ENCODE results near the gene LRRFIP1. TPM values are rescaled to one million over a fixed set of nuclear protein-coding genes. Genes with fewer than 3 reads are reported as not detected.

Gene LRRFIP1
- polyA plus RNA-seq, 1 donor from 2014 or later = 96.3 TPM

DNA sequence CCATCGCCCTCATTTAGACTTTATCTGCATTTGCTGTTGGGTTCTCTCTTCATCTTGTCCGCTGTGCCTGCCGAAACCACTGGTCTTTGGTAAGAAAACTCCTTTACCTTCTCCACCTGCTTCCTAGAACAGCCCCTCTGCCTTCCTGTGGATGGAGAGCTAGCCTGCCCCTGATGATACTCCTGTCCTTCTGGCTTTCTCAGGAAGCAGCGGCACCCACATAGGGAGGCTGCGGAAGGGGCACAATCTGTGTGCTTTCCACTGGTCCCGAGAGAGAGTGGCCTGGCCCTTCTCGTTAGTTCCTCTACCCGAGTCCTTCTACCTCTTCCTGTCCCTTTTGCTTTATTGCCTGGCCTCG, 90.9 kb downstream of the LRRFIP1 start:
- no peaks in the 10 kb centered on the region for H4K20me1 ChIP-seq (ENCODE audit: insufficient read depth)
- no peak overlapping the region for H3K4me3 ChIP-seq (ENCODE audit: low read length)
- H3K27ac ChIP-seq (ENCODE audit: low read length) = no peak overlapping the region
- H3F3A ChIP-seq (ENCODE audit: insufficient read depth, low read length, poor library complexity, severe bottlenecking) = no peaks in the 10 kb centered on the region
- no peak overlapping the region for H3K4me2 ChIP-seq (ENCODE audit: low read length)
- no peaks in the 10 kb centered on the region for H3K9me3 ChIP-seq (ENCODE audit: low read length)
- no peaks in the 10 kb centered on the region for H3K9me2 ChIP-seq (ENCODE audit: insufficient read depth, low read length)
- H3K9ac ChIP-seq (ENCODE audit: low read length) = no peak overlapping the region
- no peaks in the 10 kb centered on the region for H3K36me3 ChIP-seq (ENCODE audit: insufficient read depth, low read length)
- TF ChIP-seq TAF1 (IDR thresholded peaks at IDR 0.05; ENCODE audit: low read depth) (no peak), EZH2 (IDR thresholded peaks at IDR 0.05; ENCODE audit: borderline replicate concordance, insufficient read depth, low read length, poor library complexity, severe bottlenecking) (no peak), EP300 (conservative IDR thresholded peaks at IDR 0.05; ENCODE audit: poor library complexity, severe bottlenecking) (no peak)
- H3K79me2 ChIP-seq (replicated peaks; ENCODE audit: insufficient read depth, low read length) = no peaks in the 10 kb centered on the region
- H2AFZ ChIP-seq (ENCODE audit: low read depth, low read length) = no peak overlapping the region
- H3K27me3 ChIP-seq (ENCODE audit: insufficient read depth, low read depth, low read length) = no peaks in the 10 kb centered on the region

DNA sequence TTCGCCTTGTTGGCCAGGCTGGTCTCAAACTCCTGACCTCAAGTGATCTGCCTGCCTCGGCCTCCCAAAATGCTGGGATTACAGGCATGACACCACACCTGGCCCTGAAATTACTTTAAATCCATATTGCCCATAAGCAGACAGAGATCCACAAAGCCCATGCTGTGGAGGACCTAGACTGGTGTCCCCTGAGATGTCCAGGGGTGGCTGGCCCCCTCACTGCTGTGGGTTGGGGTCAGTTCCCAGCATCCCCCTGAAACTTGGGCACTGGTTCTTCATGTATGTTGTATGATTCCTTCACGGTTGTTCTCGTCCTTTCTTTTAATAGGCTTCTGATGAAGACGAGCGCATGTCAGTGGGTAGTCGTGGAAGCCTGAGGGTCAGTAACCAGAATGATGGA, 93.1 kb downstream of the LRRFIP1 start:
- H3K4me2 ChIP-seq (ENCODE audit: low read length) = no peak overlapping the region
- H3F3A ChIP-seq (ENCODE audit: insufficient read depth, low read length, poor library complexity, severe bottlenecking) = no peaks in the 10 kb centered on the region
- no peak for TF ChIP-seq POLR2AphosphoS5 (IDR thresholded peaks at IDR 0.05)
- no peak for TF ChIP-seq REST (IDR thresholded peaks at IDR 0.05; ENCODE audit: borderline replicate concordance)
- no peak for TF ChIP-seq EP300 (conservative IDR thresholded peaks at IDR 0.05; ENCODE audit: poor library complexity, severe bottlenecking)
- no peak for TF ChIP-seq MXI1 (conservative IDR thresholded peaks at IDR 0.05; ENCODE audit: poor library complexity, severe bottlenecking)
- TF ChIP-seq, protein P1, sequence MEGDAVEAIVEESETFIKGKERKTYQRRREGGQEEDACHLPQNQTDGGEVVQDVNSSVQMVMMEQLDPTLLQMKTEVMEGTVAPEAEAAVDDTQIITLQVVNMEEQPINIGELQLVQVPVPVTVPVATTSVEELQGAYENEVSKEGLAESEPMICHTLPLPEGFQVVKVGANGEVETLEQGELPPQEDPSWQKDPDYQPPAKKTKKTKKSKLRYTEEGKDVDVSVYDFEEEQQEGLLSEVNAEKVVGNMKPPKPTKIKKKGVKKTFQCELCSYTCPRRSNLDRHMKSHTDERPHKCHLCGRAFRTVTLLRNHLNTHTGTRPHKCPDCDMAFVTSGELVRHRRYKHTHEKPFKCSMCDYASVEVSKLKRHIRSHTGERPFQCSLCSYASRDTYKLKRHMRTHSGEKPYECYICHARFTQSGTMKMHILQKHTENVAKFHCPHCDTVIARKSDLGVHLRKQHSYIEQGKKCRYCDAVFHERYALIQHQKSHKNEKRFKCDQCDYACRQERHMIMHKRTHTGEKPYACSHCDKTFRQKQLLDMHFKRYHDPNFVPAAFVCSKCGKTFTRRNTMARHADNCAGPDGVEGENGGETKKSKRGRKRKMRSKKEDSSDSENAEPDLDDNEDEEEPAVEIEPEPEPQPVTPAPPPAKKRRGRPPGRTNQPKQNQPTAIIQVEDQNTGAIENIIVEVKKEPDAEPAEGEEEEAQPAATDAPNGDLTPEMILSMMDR (IDR thresholded peaks at IDR 0.05; ENCODE audit: poor library complexity, severe bottlenecking) = no peak
- TF ChIP-seq RAD21 (conservative IDR thresholded peaks at IDR 0.05) = no peak
- no peak for TF ChIP-seq EZH2 (IDR thresholded peaks at IDR 0.05; ENCODE audit: borderline replicate concordance, insufficient read depth, low read length, poor library complexity, severe bottlenecking)
- no peak for TF ChIP-seq SMC3 (conservative IDR thresholded peaks at IDR 0.05; ENCODE audit: poor library complexity)
- TF ChIP-seq TAF1 (IDR thresholded peaks at IDR 0.05; ENCODE audit: low read depth) = no peak
- H3K9me2 ChIP-seq (ENCODE audit: insufficient read depth, low read length) = no peaks in the 10 kb centered on the region
- H3K9me3 ChIP-seq (ENCODE audit: low read length) = no peaks in the 10 kb centered on the region
- no peak overlapping the region for H3K4me3 ChIP-seq (ENCODE audit: low read length)
- H2AFZ ChIP-seq (ENCODE audit: low read depth, low read length) = no peak overlapping the region
- H3K79me2 ChIP-seq (replicated peaks; ENCODE audit: insufficient read depth, low read length) = no peaks in the 10 kb centered on the region
- H3K9ac ChIP-seq (ENCODE audit: low read length) = no peak overlapping the region
- no peak overlapping the region for H3K27ac ChIP-seq (ENCODE audit: low read length)
- H3K27me3 ChIP-seq (ENCODE audit: insufficient read depth, low read depth, low read length) = no peaks in the 10 kb centered on the region
- H4K20me1 ChIP-seq (ENCODE audit: insufficient read depth) = no peaks in the 10 kb centered on the region
- no peaks in the 10 kb centered on the region for H3K36me3 ChIP-seq (ENCODE audit: insufficient read depth, low read length)

DNA sequence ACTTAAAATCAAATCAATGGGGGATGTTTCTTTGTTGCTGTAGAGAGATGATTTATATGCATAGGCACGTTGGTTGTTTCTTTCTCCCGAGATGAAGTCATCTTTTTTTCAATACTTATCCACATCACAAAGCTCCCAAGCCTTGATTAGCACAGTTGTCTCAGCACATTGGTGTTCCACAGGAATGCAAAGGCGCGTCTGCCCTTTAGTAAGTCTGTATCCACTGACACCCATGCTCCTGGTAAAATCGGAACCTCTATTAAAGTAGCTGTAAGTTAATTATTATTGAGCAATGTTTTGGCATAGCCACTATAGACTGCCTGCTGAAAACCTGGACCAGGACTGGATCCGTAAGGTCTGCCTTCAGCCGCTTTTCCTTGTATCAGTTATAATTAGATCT, 93.6 kb downstream of the LRRFIP1 start:
- Histone ChIP-seq H3K36me3 (ENCODE audit: insufficient read depth, low read length) (no peaks in the 10 kb centered on the region), H2AFZ (ENCODE audit: low read depth, low read length) (no peak overlapping the region), H3K79me2 (replicated peaks; ENCODE audit: insufficient read depth, low read length) (no peaks in the 10 kb centered on the region), H3K4me2 (ENCODE audit: low read length) (no peak overlapping the region), H3K27me3 (ENCODE audit: insufficient read depth, low read depth, low read length) (no peaks in the 10 kb centered on the region), H3K9ac (ENCODE audit: low read length) (no peak overlapping the region), H3K9me2 (ENCODE audit: insufficient read depth, low read length) (no peaks in the 10 kb centered on the region), H3K9me3 (ENCODE audit: low read length) (no peaks in the 10 kb centered on the region), H3F3A (ENCODE audit: insufficient read depth, low read length, poor library complexity, severe bottlenecking) (no peaks in the 10 kb centered on the region), H3K4me3 (ENCODE audit: low read length) (no peak overlapping the region), H3K27ac (ENCODE audit: low read length) (no peak overlapping the region), H4K20me1 (ENCODE audit: insufficient read depth) (no peaks in the 10 kb centered on the region)
- TF ChIP-seq, protein P1 (IDR thresholded peaks at IDR 0.05; ENCODE audit: poor library complexity, severe bottlenecking) = no peak
- TF ChIP-seq POLR2AphosphoS5 (IDR thresholded peaks at IDR 0.05) = no peak
- no peak for TF ChIP-seq SMC3 (conservative IDR thresholded peaks at IDR 0.05; ENCODE audit: poor library complexity)
- TF ChIP-seq TAF1 (IDR thresholded peaks at IDR 0.05; ENCODE audit: low read depth) = no peak
- no peak for TF ChIP-seq MXI1 (conservative IDR thresholded peaks at IDR 0.05; ENCODE audit: poor library complexity, severe bottlenecking)
- no peak for TF ChIP-seq REST (IDR thresholded peaks at IDR 0.05; ENCODE audit: borderline replicate concordance)
- TF ChIP-seq EP300 (conservative IDR thresholded peaks at IDR 0.05; ENCODE audit: poor library complexity, severe bottlenecking) = no peak
- TF ChIP-seq EZH2 (IDR thresholded peaks at IDR 0.05; ENCODE audit: borderline replicate concordance, insufficient read depth, low read length, poor library complexity, severe bottlenecking) = no peak
- no peak for TF ChIP-seq RAD21 (conservative IDR thresholded peaks at IDR 0.05)
